DOHH2 (cell line): ENCODE measurements around the gene KCNQ1OT1.

Experiments used
- H3F3A ChIP-seq: fragments of 200-600 bp; sonication (generic), shearing (Covaris generic); 2 replicates; pipeline ENCODE4 v1.6.0; 2016; ENCODE audit warnings: antibody characterized with exemption, mild to moderate bottlenecking; ENCODE audit not compliant: control insufficient read depth, insufficient read depth
- H3K27ac ChIP-seq: fragments of 200-600 bp; sonication (generic); 2 replicates; pipeline ENCODE4 v1.5.1; 2014; ENCODE audit warnings: low read depth, mild to moderate bottlenecking, low read length, moderate library complexity
- H3K27me3 ChIP-seq: fragments of 200-600 bp; sonication (generic); 2 replicates; pipeline ENCODE4 v1.6.1; 2014; ENCODE audit warnings: mild to moderate bottlenecking, low read length, mixed read lengths; ENCODE audit not compliant: control insufficient read depth
- H3K36me3 ChIP-seq: fragments of 200-600 bp; sonication (generic); 2 replicates; pipeline ENCODE4 v1.6.1; 2014; ENCODE audit warnings: mild to moderate bottlenecking, low read length, moderate library complexity, mixed read lengths; ENCODE audit not compliant: control insufficient read depth
- H3K4me1 ChIP-seq: fragments of 200-600 bp; sonication (generic); 2 replicates; pipeline ENCODE4 v1.6.1; 2014; ENCODE audit warnings: mild to moderate bottlenecking, low read length, mixed read lengths; ENCODE audit not compliant: control insufficient read depth
- H3K4me2 ChIP-seq: fragments of 200-600 bp; sonication (generic); 2 replicates; pipeline ENCODE4 v1.6.0; 2014; ENCODE audit warnings: mild to moderate bottlenecking, low read length, moderate library complexity
- H3K4me3 ChIP-seq: fragments of 200-600 bp; sonication (generic); 2 replicates; pipeline ENCODE4 v1.5.1; 2014; ENCODE audit warnings: mild to moderate bottlenecking, low read length, mixed read lengths
- H3K79me2 ChIP-seq: fragments of 200-600 bp; sonication (generic); 2 replicates; pipeline ENCODE4 v1.6.1; 2014; ENCODE audit warnings: mild to moderate bottlenecking, low read length, mixed read lengths; ENCODE audit not compliant: control insufficient read depth
- H3K9me2 ChIP-seq: fragments of 200-600 bp; sonication (generic); replicated peaks from 2 replicates; pipeline ENCODE4 v1.6.1; 2014; ENCODE audit warnings: mild to moderate bottlenecking, low read length, mixed read lengths; ENCODE audit not compliant: control insufficient read depth
- H3K9me3 ChIP-seq: fragments of 200-600 bp; sonication (generic); 2 replicates; pipeline ENCODE4 v1.6.1; 2014; ENCODE audit warnings: antibody characterized with exemption, low read length, mixed read lengths; ENCODE audit not compliant: control insufficient read depth, insufficient read depth
- H4K20me1 ChIP-seq: fragments of 200-600 bp; sonication (generic); 2 replicates; pipeline ENCODE4 v1.6.0; 2014; ENCODE audit warnings: low read depth, mild to moderate bottlenecking, antibody characterized with exemption, low read length, moderate library complexity; ENCODE audit not compliant: control insufficient read depth, insufficient read depth
- CTCF ChIP-seq: fragments of 200-600 bp; sonication (generic); IDR thresholded peaks from one replicate; pipeline ENCODE4 v1.5.1; 2014; ENCODE audit warnings: antibody characterized with exemption, mild to moderate bottlenecking, low read depth, low read length; ENCODE audit not compliant: poor library complexity, severe bottlenecking
- EZH2phosphoT487 ChIP-seq: fragments of 200-600 bp; sonication (generic); IDR thresholded peaks from 2 replicates; pipeline ENCODE4 v1.6.1; 2017; ENCODE audit warnings: borderline replicate concordance, mild to moderate bottlenecking, antibody characterized with exemption, low read length, moderate library complexity, mixed read lengths

The KCNQ1OT1 gene

GRCh38 chr11:2739531-2740274, 39.9 kb upstream of the KCNQ1OT1 start:
- Histone ChIP-seq H3K79me2 (no peaks in the 10 kb centered on the region), H3K4me2 (no peak overlapping the region), H3K4me3 (no peak overlapping the region), H3K4me1 (no peaks in the 10 kb centered on the region), H3F3A (no peaks in the 10 kb centered on the region), H3K27me3 (no peaks in the 10 kb centered on the region), H3K36me3 (no peaks in the 10 kb centered on the region), H4K20me1 (no peaks in the 10 kb centered on the region), H3K9me3 (no peaks in the 10 kb centered on the region), H3K9me2 (no peaks in the 10 kb centered on the region), H3K27ac (no peak overlapping the region)
- TF ChIP-seq CTCF (no peak), EZH2phosphoT487 (no peak)

DNA sequence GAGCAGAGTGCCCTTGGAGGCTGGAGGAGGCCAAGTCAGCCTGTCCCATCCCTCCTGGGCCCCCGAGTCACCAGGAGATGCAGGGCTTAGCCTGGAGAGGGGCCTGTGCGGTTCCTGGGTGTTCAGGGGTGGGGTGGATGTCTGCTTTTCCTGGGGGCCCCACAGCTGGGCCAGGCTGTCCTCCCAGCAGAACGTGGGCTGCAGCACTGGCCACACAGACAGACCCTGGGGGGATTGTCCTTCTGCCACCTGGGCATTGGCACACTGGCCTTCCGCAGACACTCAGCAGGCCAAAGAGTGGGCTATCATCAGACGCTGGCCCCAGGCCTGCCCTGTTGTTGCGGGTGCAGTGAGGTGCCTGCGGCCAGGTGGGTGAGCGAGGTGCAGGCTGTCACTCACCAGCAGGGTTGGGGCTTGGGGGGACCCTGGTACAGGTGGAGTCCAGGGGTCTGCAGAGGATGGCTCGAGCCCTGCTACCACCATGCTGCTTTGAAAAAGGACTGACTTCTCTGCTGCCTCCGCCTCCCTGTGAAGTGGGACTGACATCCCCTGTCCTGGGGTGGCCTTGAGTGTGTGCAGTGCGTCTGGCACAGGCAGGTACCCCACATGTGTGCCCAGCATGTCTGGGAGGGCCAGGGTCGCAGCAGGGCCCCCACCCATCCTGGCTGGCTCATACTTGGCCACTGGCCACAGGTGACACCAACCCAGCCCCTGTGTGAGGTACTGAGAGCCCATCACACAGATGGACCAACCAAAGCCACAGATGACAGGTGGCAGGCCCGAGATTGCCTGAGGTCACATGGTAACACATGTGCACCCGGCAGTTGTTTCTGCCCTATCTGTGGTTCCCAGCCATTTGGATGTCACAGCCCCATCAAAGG, 39.0 kb upstream of the KCNQ1OT1 start:
- Histone ChIP-seq H3K4me2 (no peak overlapping the region), H3F3A (no peaks in the 10 kb centered on the region), H3K79me2 (no peaks in the 10 kb centered on the region), H3K4me1 (no peaks in the 10 kb centered on the region), H3K4me3 (no peak overlapping the region), H4K20me1 (no peaks in the 10 kb centered on the region), H3K27ac (no peak overlapping the region), H3K9me3 (no peaks in the 10 kb centered on the region), H3K27me3 (no peaks in the 10 kb centered on the region), H3K36me3 (no peaks in the 10 kb centered on the region), H3K9me2 (no peaks in the 10 kb centered on the region)
- no peak for TF ChIP-seq CTCF
- no peak for TF ChIP-seq EZH2phosphoT487

DNA sequence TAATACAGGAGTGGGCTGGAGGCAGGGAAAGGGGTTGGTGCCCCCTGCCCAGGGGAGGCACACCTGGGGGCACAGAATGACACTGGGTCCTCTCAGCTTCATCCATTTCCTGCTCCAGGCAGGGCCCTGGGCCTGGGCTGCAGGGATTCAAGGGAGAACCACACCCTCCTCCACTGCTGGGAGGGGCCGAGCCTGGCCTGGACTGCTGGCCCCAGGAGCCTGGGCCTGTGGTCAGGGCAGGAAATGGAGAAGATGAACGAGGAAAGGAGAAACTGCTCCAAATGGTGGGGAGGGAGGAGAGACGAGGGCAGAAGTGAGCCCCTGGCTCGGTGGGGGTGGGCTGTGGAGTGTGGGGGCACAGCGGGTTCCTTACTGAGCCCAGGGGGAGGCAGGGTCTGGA, 38.1 kb upstream of the KCNQ1OT1 start:
- Histone ChIP-seq H3F3A (no peaks in the 10 kb centered on the region), H3K4me1 (no peaks in the 10 kb centered on the region), H3K27me3 (no peaks in the 10 kb centered on the region), H3K36me3 (no peaks in the 10 kb centered on the region), H3K4me3 (no peak overlapping the region), H3K9me3 (no peaks in the 10 kb centered on the region), H3K9me2 (no peaks in the 10 kb centered on the region), H3K79me2 (no peaks in the 10 kb centered on the region), H3K4me2 (no peak overlapping the region), H3K27ac (no peak overlapping the region), H4K20me1 (no peaks in the 10 kb centered on the region)
- TF ChIP-seq EZH2phosphoT487 (no peak), CTCF (no peak)
